Measurements from ENCODE around the gene IFITM10. TPM values are rescaled to one million over a fixed set of nuclear protein-coding genes. Genes with fewer than 3 reads are reported as not detected.
"Not testable (repeated sequence)": the region's sequence is repeated elsewhere in the genome, so short reads cannot be mapped to it uniquely, and the experiment has no call there.

IFITM10 gene
- total RNA-seq, 1 experiment from 2014 or later = 18.0 TPM

- no peak for ATAC-seq
- in situ Hi-C loops (cut with HindIII; ENCODE audit: low pct_unique_long_range_greater_than_20kb, low sequenced_read_pairs) = no loop called here
Observed at GRCh38 chr11:1690167-1691025, 60.0 kb downstream of the IFITM10 start.

GRCh38 chr11:1689250-1690166 is 60.9 kb downstream of the IFITM10 start:
- H3K27me3 ChIP-seq (ENCODE audit: control insufficient read depth, insufficient read depth, low read length); BruUV-seq (replicated peaks); H3K4me3 ChIP-seq (ENCODE audit: low read depth in 2 of 2, low read length in 2 of 2); H3K36me3 ChIP-seq (ENCODE audit: control insufficient read depth, insufficient read depth, low read length); POLR2A ChIA-PET; H3K9me3 ChIP-seq (ENCODE audit: control insufficient read depth, insufficient read depth, low read depth, low read length); ATAC-seq; in situ Hi-C loops (cut with HindIII; ENCODE audit: low pct_unique_long_range_greater_than_20kb, low sequenced_read_pairs); H3K27ac ChIP-seq (ENCODE audit: low read length); DNase-seq (ENCODE audit: low read depth, low spot score): not testable (repeated sequence)
- CTCF ChIA-PET = interaction anchor here (0.7 kb wide), 1 partner anchor 133 kb away, joined by 8 read pairs; no protein-coding TSS in a partner anchor
- intact Hi-C loops (cut with micrococcal nuclease; ENCODE audit: unreplicated experiment) = loop anchor here (5.0 kb wide), 2 partner anchors 37 to 463 kb away; no protein-coding TSS in a partner anchor
- peaks cover 20% of the 10 kb centered on the region for H3K4me1 ChIP-seq (ENCODE audit: control insufficient read depth, insufficient read depth, low read length)

More at GRCh38 chr11:1690167-1691025, 60.0 kb downstream of the IFITM10 start:
- Histone ChIP-seq H3K27ac (ENCODE audit: low read length) (no peak overlapping the region), H3K36me3 (ENCODE audit: control insufficient read depth, insufficient read depth, low read length) (no peaks in the 10 kb centered on the region), H3K27me3 (ENCODE audit: control insufficient read depth, insufficient read depth, low read length) (no peaks in the 10 kb centered on the region), H3K4me1 (ENCODE audit: control insufficient read depth, insufficient read depth, low read length) (peaks cover 20% of the 10 kb centered on the region), H3K4me3 (ENCODE audit: low read depth in 2 of 2, low read length in 2 of 2) (no peak overlapping the region), H3K9me3 (ENCODE audit: control insufficient read depth, insufficient read depth, low read depth, low read length) (no peaks in the 10 kb centered on the region)
- DNase-seq (ENCODE audit: low read depth, low spot score) = no peak
- CTCF ChIA-PET = interaction anchor here (0.6 to 4.9 kb wide), 4 partner anchors 38 to 277 kb away, joined by 5 to 168 read pairs (median 11); partner anchors contain the start of gene SYT8
- TF ChIP-seq SIN3A (IDR thresholded peaks at IDR 0.05; ENCODE audit: borderline replicate concordance, insufficient read depth, low read depth, low read length) = no peak
- TF ChIP-seq REST (IDR thresholded peaks at IDR 0.05; ENCODE audit: insufficient read depth in 1 of 2, low read depth in 2 of 2, low read length in 1 of 2) = no peak
- no peak for TF ChIP-seq TCF7L2 (IDR thresholded peaks at IDR 0.05; ENCODE audit: low read depth, low read length)
- TF ChIP-seq CTCF (IDR thresholded peaks at IDR 0.05) = no peak
- BruUV-seq (replicated peaks) = no TSS peak
- intact Hi-C loops (cut with micrococcal nuclease; ENCODE audit: unreplicated experiment) = loop anchor here (5.0 kb wide), 2 partner anchors 38 to 462 kb away; no protein-coding TSS in a partner anchor
- POLR2A ChIA-PET = no interaction called here

- CTCF ChIA-PET; BruUV-seq (replicated peaks); H3K9me3 ChIP-seq (ENCODE audit: control insufficient read depth, insufficient read depth, low read depth, low read length); H3K27me3 ChIP-seq (ENCODE audit: control insufficient read depth, insufficient read depth, low read length); H3K27ac ChIP-seq (ENCODE audit: low read length); ATAC-seq; intact Hi-C loops (cut with micrococcal nuclease; ENCODE audit: unreplicated experiment); H3K4me3 ChIP-seq (ENCODE audit: low read depth in 2 of 2, low read length in 2 of 2); H3K36me3 ChIP-seq (ENCODE audit: control insufficient read depth, insufficient read depth, low read length); in situ Hi-C loops (cut with HindIII; ENCODE audit: low pct_unique_long_range_greater_than_20kb, low sequenced_read_pairs); POLR2A ChIA-PET; DNase-seq (ENCODE audit: low read depth, low spot score): not testable (repeated sequence)
- H3K4me1 ChIP-seq (ENCODE audit: control insufficient read depth, insufficient read depth, low read length) = peaks cover 11% of the 10 kb centered on the region
Observed at GRCh38 chr11:1688336-1688947, 62.0 kb downstream of the IFITM10 start.

- DNase-seq (ENCODE audit: low read depth, low spot score); H3K27me3 ChIP-seq (ENCODE audit: control insufficient read depth, insufficient read depth, low read length); in situ Hi-C loops (cut with HindIII; ENCODE audit: low pct_unique_long_range_greater_than_20kb, low sequenced_read_pairs); POLR2A ChIA-PET; H3K27ac ChIP-seq (ENCODE audit: low read length); H3K9me3 ChIP-seq (ENCODE audit: control insufficient read depth, insufficient read depth, low read depth, low read length); intact Hi-C loops (cut with micrococcal nuclease; ENCODE audit: unreplicated experiment); H3K36me3 ChIP-seq (ENCODE audit: control insufficient read depth, insufficient read depth, low read length); BruUV-seq (replicated peaks); H3K4me3 ChIP-seq (ENCODE audit: low read depth in 2 of 2, low read length in 2 of 2); CTCF ChIA-PET: not testable (repeated sequence)
- 0 out of 2 replicates have a peak, but pooled peaks have one; percentile 27 for ATAC-seq
- H3K4me1 ChIP-seq (ENCODE audit: control insufficient read depth, insufficient read depth, low read length) = peaks cover 11% of the 10 kb centered on the region
Observed at GRCh38 chr11:1686220-1686619, 64.2 kb downstream of the IFITM10 start.

All from Panc1 (cell line).